ENCODE results near the gene EXOSC2. TPM values are rescaled to one million over a fixed set of nuclear protein-coding genes. Genes with fewer than 3 reads are reported as not detected.

Gene EXOSC2
- total RNA-seq, 1 donor from 2014 or later: 27.7 TPM

DNA sequence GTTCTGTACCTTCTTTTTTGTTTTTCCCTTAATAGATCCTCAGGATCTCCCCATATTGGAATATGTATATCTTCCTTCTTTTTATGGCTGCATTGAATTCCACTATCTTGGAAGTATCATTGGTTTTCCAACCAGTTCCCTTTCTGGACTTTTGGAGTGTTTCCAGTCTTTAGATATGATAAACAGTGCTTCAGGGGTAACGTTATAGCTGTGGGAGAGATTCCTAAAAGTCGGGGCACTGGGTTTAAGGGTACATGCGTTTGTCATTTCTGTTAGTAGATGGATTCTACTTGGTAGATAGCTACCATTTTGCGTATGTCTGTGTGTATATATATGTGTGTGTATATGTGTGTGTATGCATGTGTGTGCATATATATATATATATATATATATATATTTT lies 42.0 kb downstream of the EXOSC2 start:
- no peak for DNase-seq (ENCODE audit: low read depth in 2 of 2)

DNA sequence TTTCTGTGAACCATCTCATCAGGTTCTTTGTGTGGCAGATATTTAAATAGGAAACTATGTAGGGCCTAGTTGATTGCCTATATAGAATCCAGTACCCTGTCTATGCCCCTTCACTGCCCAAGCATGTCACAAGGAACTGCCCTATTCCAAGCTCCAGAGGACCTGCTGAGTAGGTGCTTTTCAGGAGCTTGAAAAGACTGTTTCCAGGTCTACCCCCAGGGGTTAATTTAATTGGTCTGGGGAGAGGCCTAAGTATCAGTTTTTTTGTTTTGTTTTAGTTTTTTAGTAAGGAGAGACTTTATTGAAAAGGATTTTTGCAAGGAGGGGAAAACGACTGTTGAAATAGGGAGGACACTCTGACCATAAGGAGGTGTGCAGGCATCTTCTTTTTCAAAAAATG lies 43.3 kb downstream of the EXOSC2 start:
- DNase-seq (ENCODE audit: low read depth in 2 of 2): no peak

DNA sequence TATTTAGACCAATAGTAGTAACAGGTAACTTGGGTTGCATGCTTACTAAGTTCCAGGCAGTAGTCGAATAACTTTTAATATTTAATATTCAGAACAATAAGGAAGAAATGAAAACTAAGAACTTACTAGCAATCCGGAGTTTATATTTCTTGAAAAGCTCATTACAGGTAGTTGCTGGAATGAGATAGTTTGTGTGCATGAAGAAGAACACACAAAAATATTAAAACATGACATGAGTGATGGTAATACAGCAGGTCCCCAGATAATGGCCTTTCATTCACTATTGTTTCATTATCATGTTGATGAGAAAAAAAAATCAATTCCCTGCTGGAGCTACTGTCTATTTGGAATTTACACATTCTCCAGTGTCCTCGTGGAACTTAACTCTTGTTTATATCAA lies 44.7 kb downstream of the EXOSC2 start:
- DNase-seq (ENCODE audit: low read depth in 2 of 2): no peak

DNA sequence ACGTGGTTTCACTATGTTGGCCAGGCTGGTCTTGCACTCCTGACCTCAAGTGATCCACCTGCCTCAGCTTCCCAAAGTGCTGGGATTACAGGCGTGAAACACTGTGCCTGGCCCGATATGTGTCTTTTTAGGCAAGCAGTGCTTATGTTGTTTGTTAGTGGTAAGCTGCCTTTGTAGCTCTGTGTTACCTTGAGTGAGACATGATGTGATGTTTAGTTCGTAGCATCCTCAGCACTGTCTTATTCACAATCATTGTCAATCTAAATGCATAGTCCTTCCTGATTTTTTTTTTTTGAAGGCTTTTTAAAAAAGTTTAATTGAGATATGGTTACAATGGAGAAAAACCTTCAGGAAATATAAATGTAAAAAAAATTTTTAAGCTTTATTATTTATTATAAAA lies 45.5 kb downstream of the EXOSC2 start:
- no peak for DNase-seq (ENCODE audit: low read depth in 2 of 2)

DNA sequence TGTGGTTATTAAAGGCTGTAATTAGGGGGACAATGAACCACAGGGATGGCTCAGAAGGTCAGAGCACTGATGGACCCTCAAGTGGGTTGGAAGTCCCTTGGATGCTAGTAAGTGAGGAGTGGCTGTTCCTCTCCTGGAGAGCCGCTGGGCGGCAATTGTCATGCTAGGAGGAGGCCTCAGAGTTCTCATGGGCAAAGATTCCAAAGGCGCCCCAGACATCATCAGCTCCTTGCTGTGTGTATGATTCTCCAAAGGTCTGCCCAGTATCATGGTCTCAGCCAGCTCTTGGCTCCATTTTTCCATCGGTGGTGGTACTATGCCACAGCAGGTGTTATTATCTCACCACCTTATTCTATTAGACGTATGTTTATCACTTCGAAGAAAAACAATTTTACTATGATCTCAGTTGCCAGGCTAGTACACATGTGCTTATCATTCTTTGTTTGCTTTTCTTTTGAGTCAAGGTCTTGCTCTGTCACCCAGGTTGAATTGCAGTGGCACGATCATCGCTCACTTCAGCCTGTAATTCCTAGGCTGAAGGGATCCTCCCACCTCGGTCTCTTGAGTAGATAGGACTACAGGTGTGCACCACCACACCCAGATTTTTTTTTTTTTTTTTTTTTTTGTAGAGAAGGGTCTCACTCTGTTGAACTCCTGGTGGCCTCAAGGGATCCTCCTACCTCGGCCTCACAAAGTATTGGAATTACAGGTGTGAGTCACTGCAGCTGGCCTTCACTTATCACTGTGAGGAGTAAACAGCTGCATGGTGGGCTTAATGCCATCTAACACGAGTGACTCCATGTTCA lies 46.8 kb downstream of the EXOSC2 start:
- DNase-seq (ENCODE audit: low read depth in 2 of 2): no peak

DNA sequence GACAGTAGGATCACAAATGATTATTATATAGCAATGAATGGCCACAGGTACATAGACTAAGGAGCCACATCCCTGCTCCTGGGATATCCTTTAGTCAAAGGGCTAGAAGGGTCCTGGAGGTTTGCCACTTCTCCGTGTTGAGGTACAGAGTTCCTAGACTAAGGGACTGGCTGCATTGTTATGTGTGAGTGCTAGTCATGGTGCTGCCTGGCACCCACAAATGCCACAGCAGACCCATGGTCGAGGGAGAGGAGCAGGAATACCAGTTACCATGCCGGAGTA lies 47.4 kb downstream of the EXOSC2 start:
- DNase-seq (ENCODE audit: low read depth in 2 of 2): no peak

DNA sequence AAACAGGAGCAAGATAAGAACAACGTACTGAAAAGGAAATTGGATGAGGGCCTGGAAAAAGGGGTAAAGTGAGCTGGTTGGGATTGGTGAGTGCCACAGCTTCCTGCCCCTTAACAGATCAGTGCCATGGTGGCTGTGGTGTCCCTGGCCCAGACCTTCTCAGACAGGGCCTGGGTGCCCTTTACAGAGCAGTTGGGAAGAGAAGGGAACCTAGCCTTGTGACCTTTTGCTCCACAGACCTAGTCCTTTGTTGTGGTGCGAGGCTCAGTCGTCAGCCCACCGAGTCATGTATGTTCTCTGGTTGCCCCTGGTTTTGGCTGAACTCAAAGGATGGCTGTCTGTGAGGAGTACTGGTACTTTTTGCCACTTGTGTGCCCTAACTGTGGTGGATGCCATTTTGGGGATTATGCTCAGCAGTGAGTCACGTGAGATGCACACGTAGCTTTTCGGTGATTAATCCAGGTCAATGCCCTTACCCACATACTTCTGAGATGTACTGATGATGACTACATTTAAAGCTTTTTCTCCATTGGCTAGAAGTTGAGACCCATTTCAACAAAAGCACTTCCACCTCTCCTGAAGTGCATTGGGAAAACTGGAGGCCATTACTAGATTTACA lies 48.4 kb downstream of the EXOSC2 start:
- DNase-seq (ENCODE audit: low read depth in 2 of 2): no peak

DNA sequence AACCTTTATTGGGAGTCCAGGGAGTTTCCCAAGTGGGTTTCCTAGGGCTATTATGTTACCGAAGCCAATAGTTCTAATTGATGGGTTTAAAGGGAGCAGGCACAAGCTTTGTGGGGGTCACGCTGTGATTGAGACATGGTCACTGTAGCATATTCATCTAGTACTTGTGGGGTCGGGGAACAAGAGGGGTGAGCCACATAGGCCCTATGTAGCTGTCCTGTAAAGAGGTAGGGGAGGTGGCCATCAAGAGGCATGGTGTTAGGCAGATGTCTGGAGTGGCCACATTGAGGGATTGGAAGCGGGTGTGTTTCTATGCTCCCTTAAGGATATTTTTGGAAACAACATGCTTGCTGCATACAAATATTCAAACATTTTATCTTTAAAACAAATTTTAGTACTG lies 50.1 kb downstream of the EXOSC2 start:
- DNase-seq (ENCODE audit: low read depth in 2 of 2): no peak

DNA sequence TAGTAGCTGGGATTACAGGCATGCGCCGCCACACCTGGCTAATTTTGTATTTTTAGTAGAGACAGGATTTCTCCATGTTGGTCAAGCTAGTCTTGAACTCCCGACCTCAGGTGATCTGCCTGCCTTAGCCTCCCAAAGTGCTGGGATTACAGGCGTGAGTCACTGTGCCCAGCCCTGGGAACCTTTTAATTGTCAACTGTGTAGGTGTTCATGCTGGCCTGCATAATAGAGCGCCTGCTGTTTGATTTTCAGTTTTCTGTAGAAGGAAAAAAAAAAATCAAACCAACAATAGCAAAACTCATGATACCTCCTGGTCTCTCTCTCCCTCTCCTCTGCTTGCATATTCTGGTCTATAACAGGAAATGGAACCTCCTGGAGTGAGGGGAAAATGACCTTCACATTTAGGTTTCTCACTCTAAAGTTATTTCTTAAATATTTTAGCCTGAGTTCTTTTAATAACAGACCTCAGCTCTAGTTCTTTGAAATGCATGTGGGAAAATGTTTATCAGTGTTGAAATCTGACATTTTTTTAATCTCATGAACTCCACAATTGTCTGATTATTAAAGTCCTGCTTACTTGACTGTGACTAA lies 51.7 kb downstream of the EXOSC2 start:
- DNase-seq (ENCODE audit: low read depth in 2 of 2): peak in 1 of 2 donors; percentile 23

DNA sequence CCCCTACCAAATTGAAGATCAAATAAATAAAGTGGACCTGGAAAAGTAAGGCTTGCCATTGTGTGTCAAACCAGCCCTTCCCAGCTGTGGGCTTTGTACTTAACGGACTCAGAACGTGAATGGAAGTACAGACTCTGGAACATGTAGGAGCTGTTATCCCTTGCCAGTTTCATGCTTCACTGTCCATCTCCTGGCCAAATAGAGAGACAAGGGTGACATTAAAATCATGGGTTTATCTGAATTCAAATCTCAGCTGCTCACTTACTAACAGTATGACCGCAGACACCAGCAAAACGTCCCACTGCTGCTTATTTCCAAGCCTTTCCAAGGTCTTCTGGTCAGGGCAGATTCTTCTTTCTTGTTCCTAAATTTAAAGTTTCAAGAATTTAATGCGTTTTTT lies 52.2 kb downstream of the EXOSC2 start:
- no peak for DNase-seq (ENCODE audit: low read depth in 2 of 2)

DNA sequence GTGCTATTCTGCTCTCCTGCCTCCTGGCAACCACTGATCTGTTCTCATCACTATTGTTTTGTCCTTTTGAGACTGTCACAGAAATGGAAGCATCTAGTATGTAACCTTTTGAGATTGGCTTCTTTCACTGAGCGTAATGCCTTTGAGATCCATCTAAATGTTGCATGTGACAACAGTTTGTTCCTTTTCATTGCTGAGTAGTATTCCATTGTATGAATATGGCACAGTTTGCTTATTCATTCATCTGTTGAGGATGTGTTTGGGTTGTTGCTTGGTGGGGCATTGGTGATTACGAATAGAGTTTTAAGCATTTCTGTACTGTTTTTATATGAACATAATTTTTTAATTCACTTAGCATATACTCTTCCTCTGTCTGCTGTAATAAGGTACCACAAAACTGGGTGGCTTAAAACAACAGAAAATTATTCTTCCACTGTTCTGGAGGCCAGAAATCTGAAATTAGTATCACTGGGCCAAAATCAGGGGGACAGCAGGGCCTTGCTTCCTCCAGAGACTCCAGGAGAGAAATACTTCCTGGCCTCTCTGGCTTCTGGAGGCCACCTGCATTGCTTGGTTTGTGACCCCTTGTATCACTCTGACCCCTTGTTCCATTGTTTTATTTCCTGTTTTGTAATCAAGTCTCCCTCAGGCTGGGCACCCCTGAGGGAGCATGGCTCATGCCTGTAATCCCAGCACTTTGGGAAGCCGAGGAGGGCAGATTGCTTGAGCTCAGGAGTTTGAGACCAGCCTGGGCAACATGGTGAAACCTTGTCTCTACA lies 53.0 kb downstream of the EXOSC2 start:
- peak in 1 of 2 donors; percentile 85 for DNase-seq (ENCODE audit: low read depth in 2 of 2)

DNA sequence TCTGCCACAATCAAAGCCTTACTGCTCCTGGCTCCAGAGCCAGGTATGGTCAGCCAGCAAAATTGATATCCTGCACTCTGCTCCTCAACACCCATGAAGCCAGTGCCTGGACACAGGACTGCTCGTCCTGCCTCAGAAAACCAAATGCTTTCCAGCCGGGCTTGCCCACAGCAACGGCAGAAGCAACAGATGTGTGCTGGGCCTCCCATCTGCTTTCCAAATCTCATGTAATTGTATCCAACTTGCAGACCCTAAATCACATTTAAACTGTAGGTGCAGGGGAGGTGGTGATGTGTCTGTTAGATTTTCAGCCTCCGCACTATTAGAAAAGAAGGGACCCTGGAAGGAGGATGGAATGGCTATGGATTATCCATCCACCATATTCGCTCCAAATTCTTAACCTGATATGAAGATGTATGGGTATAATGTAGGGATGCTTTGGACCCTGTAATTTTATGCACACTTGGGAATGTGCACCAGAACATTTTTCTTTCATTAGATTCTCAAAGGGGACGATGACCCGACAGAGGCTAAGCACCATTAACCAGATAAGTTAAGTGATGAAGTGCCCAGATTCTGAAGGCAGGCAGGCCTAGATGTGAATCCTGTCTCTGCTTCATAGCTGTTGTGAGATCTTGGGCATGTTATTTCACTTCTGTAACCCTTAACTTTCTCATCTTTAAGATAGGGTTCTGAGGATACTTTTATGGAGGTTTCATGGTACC lies 58.2 kb downstream of the EXOSC2 start:
- no peak for DNase-seq (ENCODE audit: low read depth in 2 of 2)

Other genes with a start within 250 kb of the EXOSC2 start
- 2.3 and 4.2 TPM in 2 replicates for gene ASS1, start 248.8 kb upstream of the EXOSC2 start, total RNA-seq
- 26.7 and 27.1 TPM in 2 replicates for gene FUBP3, start 114.2 kb upstream of the EXOSC2 start, total RNA-seq
- gene PRDM12, start 29.2 kb upstream of the EXOSC2 start, total RNA-seq: not detected in 2 replicates
- gene ABL1, start 141.5 kb downstream of the EXOSC2 start, total RNA-seq: 21.8 and 38.3 TPM in 2 replicates
- not detected in 2 replicates for gene QRFP, start 203.0 kb downstream of the EXOSC2 start, total RNA-seq
- under 0.01 TPM in 1 of 2 replicates, not detected in the other for gene FIBCD1, start 245.5 kb downstream of the EXOSC2 start, total RNA-seq